Endodermal cell (in vitro differentiated cells): Measurements from ENCODE around the gene KRT7. TPM values are rescaled to one million over a fixed set of nuclear protein-coding genes. Genes with fewer than 3 reads are reported as not detected.
"Not testable (repeated sequence)": the region's sequence is repeated elsewhere in the genome, so short reads cannot be mapped to it uniquely, and the experiment has no call there.

Source experiments
- DNase-seq: peaks from one replicate; pipeline ENCODE4 v3.0.0-alpha.2; 2017
- H3K27ac ChIP-seq: 2 replicates; pipeline ENCODE4 v1.5.1; 2013; ENCODE audit warnings: mild to moderate bottlenecking, low read depth, low read length, moderate library complexity
- H3K27me3 ChIP-seq: 2 replicates; pipeline ENCODE4 v1.6.1; 2013; ENCODE audit warnings: mild to moderate bottlenecking, low read length, moderate library complexity; ENCODE audit not compliant: insufficient read depth, control insufficient read depth, poor library complexity, severe bottlenecking
- H3K36me3 ChIP-seq: 2 replicates; pipeline ENCODE4 v1.7.0; 2013; ENCODE audit warnings: mild to moderate bottlenecking, low read length, moderate library complexity; ENCODE audit not compliant: control insufficient read depth, insufficient read depth
- H3K4me1 ChIP-seq: one replicate; pipeline ENCODE4 v1.7.0; 2013; ENCODE audit warnings: low read length; ENCODE audit not compliant: control insufficient read depth, insufficient read depth
- H3K4me3 ChIP-seq: 2 replicates; pipeline ENCODE4 v1.5.1; 2013; ENCODE audit warnings: mild to moderate bottlenecking, low read length, moderate library complexity
- H3K9ac ChIP-seq: 2 replicates; pipeline ENCODE4 v1.6.1; 2013; ENCODE audit warnings: mild to moderate bottlenecking, low read length, moderate library complexity; ENCODE audit not compliant: poor library complexity, severe bottlenecking; ENCODE audit errors: extremely low read depth
- H3K9me3 ChIP-seq: 2 replicates; pipeline ENCODE4 v1.6.1; 2013; ENCODE audit warnings: mild to moderate bottlenecking, low read length, moderate library complexity; ENCODE audit not compliant: control insufficient read depth
- H3K27ac Mint-ChIP-seq: 2 replicates; pipeline ENCODE4 v1.8.0; 2020; ENCODE audit warnings: mixed read lengths
- H3K27me3 Mint-ChIP-seq: 2 replicates; pipeline ENCODE4 v1.8.0; 2021; ENCODE audit warnings: mild to moderate bottlenecking, mixed read lengths; ENCODE audit not compliant: insufficient read depth
- H3K36me3 Mint-ChIP-seq: 2 replicates; pipeline ENCODE4 v1.8.0; 2020; ENCODE audit warnings: low read depth, mixed read lengths
- H3K4me1 Mint-ChIP-seq: 2 replicates; pipeline ENCODE4 v1.8.0; 2020; ENCODE audit warnings: mixed read lengths
- H3K4me3 Mint-ChIP-seq: 2 replicates; pipeline ENCODE4 v1.8.0; 2020; ENCODE audit warnings: mild to moderate bottlenecking, moderate library complexity, mixed read lengths
- H3K9me3 Mint-ChIP-seq: 2 replicates; pipeline ENCODE4 v1.8.0; 2020; ENCODE audit warnings: mild to moderate bottlenecking, mixed read lengths
- WGBS, 2 experiments: methylation state at CpG; one replicate each; pipeline versions ENCODE4 v1.1.5 to v1.1.7; 2013; ENCODE audit warnings: missing lambda C conversion rate in 2 of 2, mixed read lengths in 1 of 2; ENCODE audit not compliant: insufficient coverage in 1 of 2, insufficient read length in 1 of 2; 5-methylcytosine and 5-hydroxymethylcytosine counted together
- total RNA-seq, 2 donors: library from RNA; stranded (reverse); fragmentation: NEBNext Ultra II Directional in 1 of 2; extraction: Animal tissue kit (Norgen Biotek cat#: 25700) in 1 of 2; gene quantifications; 2 replicates in 1 of 2; 3 replicates in 1 of 2; pipeline ENCODE4 v1.2.1, GENCODE V29; 2021
- TF ChIP-seq, protein P1 (sequence below): fragments of 200-600 bp; sonication (generic); conservative IDR thresholded peaks from 2 replicates; pipeline ENCODE4 v1.5.0; 2021; ENCODE audit warnings: antibody characterized with exemption, mild to moderate bottlenecking

Gene KRT7
- total RNA-seq, 2 donors from 2014 or later, result 1.5 TPM; not detected in 1

GRCh38 chr12:52255926-52256583 is 23.0 kb downstream of the KRT7 start:
- Histone ChIP-seq H3K9ac (no peak overlapping the region), H3K27ac (no peak overlapping the region), H3K4me3 (no peak overlapping the region), H3K4me1 (no peaks in the 10 kb centered on the region), H3K9me3 (peaks cover 20% of the 10 kb centered on the region), H3K36me3 (no peaks in the 10 kb centered on the region), H3K27me3 (peaks cover 86% of the 10 kb centered on the region)
- TF ChIP-seq, protein P1, sequence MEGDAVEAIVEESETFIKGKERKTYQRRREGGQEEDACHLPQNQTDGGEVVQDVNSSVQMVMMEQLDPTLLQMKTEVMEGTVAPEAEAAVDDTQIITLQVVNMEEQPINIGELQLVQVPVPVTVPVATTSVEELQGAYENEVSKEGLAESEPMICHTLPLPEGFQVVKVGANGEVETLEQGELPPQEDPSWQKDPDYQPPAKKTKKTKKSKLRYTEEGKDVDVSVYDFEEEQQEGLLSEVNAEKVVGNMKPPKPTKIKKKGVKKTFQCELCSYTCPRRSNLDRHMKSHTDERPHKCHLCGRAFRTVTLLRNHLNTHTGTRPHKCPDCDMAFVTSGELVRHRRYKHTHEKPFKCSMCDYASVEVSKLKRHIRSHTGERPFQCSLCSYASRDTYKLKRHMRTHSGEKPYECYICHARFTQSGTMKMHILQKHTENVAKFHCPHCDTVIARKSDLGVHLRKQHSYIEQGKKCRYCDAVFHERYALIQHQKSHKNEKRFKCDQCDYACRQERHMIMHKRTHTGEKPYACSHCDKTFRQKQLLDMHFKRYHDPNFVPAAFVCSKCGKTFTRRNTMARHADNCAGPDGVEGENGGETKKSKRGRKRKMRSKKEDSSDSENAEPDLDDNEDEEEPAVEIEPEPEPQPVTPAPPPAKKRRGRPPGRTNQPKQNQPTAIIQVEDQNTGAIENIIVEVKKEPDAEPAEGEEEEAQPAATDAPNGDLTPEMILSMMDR, result no peak
- no peak overlapping the region for H3K4me3 Mint-ChIP-seq
- no peak for DNase-seq
- H3K27me3 Mint-ChIP-seq, result peaks cover 84% of the 10 kb centered on the region
- H3K9me3 Mint-ChIP-seq, result peaks cover 19% of the 10 kb centered on the region
- no peak overlapping the region for H3K27ac Mint-ChIP-seq
- 81 to 87% methylated on average over 2 to 9 of the region's 9 CpGs for WGBS, 2 experiments
- H3K36me3 Mint-ChIP-seq, result no peaks in the 10 kb centered on the region
- H3K4me1 Mint-ChIP-seq, result no peaks in the 10 kb centered on the region

GRCh38 chr12:52256584-52256935 is 23.5 kb downstream of the KRT7 start:
- no peak overlapping the region for H3K27ac Mint-ChIP-seq
- no peak for DNase-seq
- H3K27me3 ChIP-seq, result peaks cover 86% of the 10 kb centered on the region
- H3K4me3 ChIP-seq, result no peak overlapping the region
- no peaks in the 10 kb centered on the region for H3K4me1 ChIP-seq
- H3K4me3 Mint-ChIP-seq, result no peak overlapping the region
- H3K27ac ChIP-seq, result no peak overlapping the region
- peaks cover 24% of the 10 kb centered on the region for H3K9me3 Mint-ChIP-seq
- H3K4me1 Mint-ChIP-seq, result no peaks in the 10 kb centered on the region
- H3K27me3 Mint-ChIP-seq, result peaks cover 84% of the 10 kb centered on the region
- H3K9me3 ChIP-seq, result peaks cover 26% of the 10 kb centered on the region
- WGBS, 2 experiments, result 88 to 100% methylated on average over 2 of the region's 2 CpGs
- H3K36me3 Mint-ChIP-seq, result no peaks in the 10 kb centered on the region
- H3K9ac ChIP-seq, result no peak overlapping the region
- no peaks in the 10 kb centered on the region for H3K36me3 ChIP-seq
- TF ChIP-seq, protein P1, result no peak

- H3K4me3 ChIP-seq, result no peak overlapping the region
- Mint-ChIP-seq H3K27ac (no peak overlapping the region), H3K4me3 (no peak overlapping the region), H3K36me3 (no peaks in the 10 kb centered on the region), H3K9me3 (peaks cover 29% of the 10 kb centered on the region), H3K27me3 (peaks cover 82% of the 10 kb centered on the region), H3K4me1 (no peaks in the 10 kb centered on the region)
- H3K36me3 ChIP-seq, result no peaks in the 10 kb centered on the region
- WGBS, 2 experiments, result 91 to 100% methylated on average over 4 of the region's 4 CpGs
- H3K9ac ChIP-seq, result no peak overlapping the region
- H3K27ac ChIP-seq, result no peak overlapping the region
- H3K27me3 ChIP-seq, result peaks cover 82% of the 10 kb centered on the region
- DNase-seq, result no peak
- TF ChIP-seq, protein P1, result no peak
- H3K9me3 ChIP-seq, result peaks cover 31% of the 10 kb centered on the region
- H3K4me1 ChIP-seq, result no peaks in the 10 kb centered on the region
These were observed 24.1 kb downstream of the KRT7 start for GRCh38 chr12:52257074-52257551.

GRCh38 chr12:52257922-52258321 is 24.9 kb downstream of the KRT7 start:
- not testable (repeated sequence) for H3K36me3 ChIP-seq, H3K9ac ChIP-seq, H3K4me3 Mint-ChIP-seq, H3K27ac Mint-ChIP-seq, H3K4me1 Mint-ChIP-seq, H3K4me1 ChIP-seq, DNase-seq, H3K27ac ChIP-seq, H3K36me3 Mint-ChIP-seq, H3K4me3 ChIP-seq
- WGBS, 2 experiments, result 61 to 90% methylated on average over 3 to 13 of the region's 13 CpGs
- H3K9me3 Mint-ChIP-seq, result peaks cover 36% of the 10 kb centered on the region
- H3K27me3 ChIP-seq, result peaks cover 79% of the 10 kb centered on the region
- peaks cover 78% of the 10 kb centered on the region for H3K27me3 Mint-ChIP-seq
- H3K9me3 ChIP-seq, result peaks cover 39% of the 10 kb centered on the region
